A549 (cell line): ENCODE data around the gene NSUN4. TPM values are rescaled to one million over a fixed set of nuclear protein-coding genes. Genes with fewer than 3 reads are reported as not detected.

Experiments
- ATAC-seq, 2 experiments: fragments of 200-7000 bp in 1 of 2; fragments of >200 bp in 1 of 2; cut with Nextera tagmentation in 1 of 2; cut with Tn5 transposase in 1 of 2; 3 replicates each; pipeline versions ENCODE4 v1.8.0 to v1.9.1; 2018 to 2020; ENCODE audit warnings: mild to moderate bottlenecking in 1 of 2, moderate library complexity in 1 of 2
- CTCF ChIA-PET: fragments of 300-600 bp; sonication (Branson Sonifier 250); formaldehyde crosslinking; extraction: SDS; loops from one replicate; lab custom pipeline; 2021; ENCODE audit warnings: antibody characterized with exemption, inconsistent platforms; lab: Yijun Ruan, JAX
- POLR2A ChIA-PET: fragments of 350-600 bp; formaldehyde crosslinking; extraction: SDS; loops from one replicate; lab custom pipeline; 2021; ENCODE audit warnings: antibody characterized with exemption, inconsistent platforms; lab: Yijun Ruan, JAX
- DNase-seq, 2 experiments: peaks; one replicate each; pipeline versions ENCODE4 v3.0.0 to v3.0.0-alpha.2; 2011 to 2016; ENCODE audit warnings: low read depth in 1 of 2, low spot score in 1 of 2
- FAIRE-seq: peaks from 2 replicates; lab custom pipeline; 2011; peaks lifted over from hg19 to GRCh38; lab: Jason Lieb, UNC
- H3K27ac ChIP-seq, 2 experiments: fragments of >200 bp; sonication (Bioruptor Twin); formaldehyde crosslinking; 3 replicates each; pipeline ENCODE4 v1.5.1; 2016 to 2017
- H3K4me1 ChIP-seq: fragments of >200 bp; sonication (Bioruptor Twin); formaldehyde crosslinking; 3 replicates; pipeline ENCODE4 v1.6.1; 2016
- H3K4me2 ChIP-seq: fragments of >200 bp; sonication (Bioruptor Twin); formaldehyde crosslinking; 3 replicates; pipeline ENCODE4 v1.6.1; 2016
- H3K4me3 ChIP-seq: fragments of >200 bp; sonication (Bioruptor Twin); formaldehyde crosslinking; 3 replicates; pipeline ENCODE4 v1.5.1; 2016
- H3K9me3 ChIP-seq: fragments of >200 bp; sonication (Bioruptor Twin); formaldehyde crosslinking; 3 replicates; pipeline ENCODE4 v1.6.1; 2016
- BCL3 ChIP-seq: fragments of >200 bp; sonication (Bioruptor Twin); formaldehyde crosslinking; IDR thresholded peaks from 3 replicates; pipeline ENCODE4 v1.6.1; 2016
- CEBPB ChIP-seq, 2 experiments: fragments of >200 bp in 1 of 2; sonication (Bioruptor Twin) in 1 of 2; formaldehyde crosslinking in 1 of 2; IDR thresholded peaks; 2 replicates each; pipeline ENCODE4 v1.6.1; 2012 to 2016
- CHD4 ChIP-seq: fragments of 200-600 bp; sonication (generic); IDR thresholded peaks from 2 replicates; pipeline ENCODE4 v1.6.1; 2016; ENCODE audit warnings: antibody characterized with exemption, mild to moderate bottlenecking, borderline replicate concordance
- ELK1 ChIP-seq: fragments of 150-350 bp; IDR thresholded peaks from 2 replicates; pipeline ENCODE4 v1.6.1; 2014; ENCODE audit warnings: low read depth, mild to moderate bottlenecking, low read length
- FOSL2 ChIP-seq, 2 experiments: fragments of 450-650 bp in 1 of 2; fragments of >200 bp in 1 of 2; sonication (Bioruptor Twin) in 1 of 2; formaldehyde crosslinking; IDR thresholded peaks; 2 replicates each; pipeline versions ENCODE4 v1.5.0 to v1.6.1; 2016 to 2020; ENCODE audit warnings: mild to moderate bottlenecking in 1 of 2, moderate library complexity in 1 of 2
- GATA3 ChIP-seq: IDR thresholded peaks from 2 replicates; pipeline ENCODE4 v1.6.1; 2012; ENCODE audit warnings: borderline replicate concordance
- HOXB13 ChIP-seq: fragments of 250-450 bp; sonication (Bioruptor Pico); IDR thresholded peaks from 2 replicates; pipeline ENCODE4 v1.5.0; 2020; ENCODE audit warnings: low read depth, mild to moderate bottlenecking, moderate library complexity
- JUN ChIP-seq, 2 experiments: fragments of >200 bp; sonication (Bioruptor Twin); formaldehyde crosslinking; IDR thresholded peaks; 2 replicates in 1 of 2; 3 replicates in 1 of 2; pipeline ENCODE4 v1.6.1; 2016 to 2017
- KDM1A ChIP-seq: fragments of 200-600 bp; sonication (generic); IDR thresholded peaks from 2 replicates; pipeline ENCODE4 v1.6.1; 2016; ENCODE audit warnings: low read depth, mild to moderate bottlenecking
- KDM5A ChIP-seq: fragments of 200-600 bp; sonication (generic); IDR thresholded peaks from 2 replicates; pipeline ENCODE4 v1.6.1; 2016; ENCODE audit warnings: antibody characterized with exemption, mild to moderate bottlenecking
- MAFK ChIP-seq: fragments of 450-650 bp; IDR thresholded peaks from 2 replicates; pipeline ENCODE4 v1.6.1; 2014; ENCODE audit not compliant: partially characterized antibody
- MYC ChIP-seq: IDR thresholded peaks from 2 replicates; pipeline ENCODE4 v1.6.1; 2012; ENCODE audit warnings: mild to moderate bottlenecking, inconsistent platforms, low read length, improper control_type of control experiment, borderline replicate concordance
- NFE2L2 ChIP-seq: fragments of 150-350 bp; conservative IDR thresholded peaks from 2 replicates; pipeline ENCODE4 v1.6.1; 2014; ENCODE audit warnings: low read length
- PHF8 ChIP-seq: fragments of 200-600 bp; sonication (generic); IDR thresholded peaks from 2 replicates; pipeline ENCODE4 v1.6.1; 2016; ENCODE audit warnings: low read depth, mild to moderate bottlenecking, antibody characterized with exemption, moderate library complexity, borderline replicate concordance
- POLR2AphosphoS2 ChIP-seq: conservative IDR thresholded peaks from 2 replicates; pipeline ENCODE4 v1.6.1; 2012; ENCODE audit warnings: low read length, improper control_type of control experiment, inconsistent platforms
- RCOR1 ChIP-seq: fragments of 150-350 bp; IDR thresholded peaks from 2 replicates; pipeline ENCODE4 v1.6.1; 2014; ENCODE audit warnings: antibody characterized with exemption, low read length, low read depth
- TP53 ChIP-seq: fragments of 250-450 bp; sonication (Bioruptor Pico); IDR thresholded peaks from 2 replicates; pipeline ENCODE4 v1.5.0; 2021; ENCODE audit warnings: mild to moderate bottlenecking, moderate library complexity
- ZC3H11A ChIP-seq: fragments of 450-650 bp; IDR thresholded peaks from 2 replicates; pipeline ENCODE4 v1.6.1; 2014; ENCODE audit warnings: antibody characterized with exemption, mild to moderate bottlenecking
- ZFP36 ChIP-seq: fragments of 450-650 bp; IDR thresholded peaks from 2 replicates; pipeline ENCODE4 v1.6.1; 2014; ENCODE audit warnings: borderline replicate concordance; ENCODE audit not compliant: partially characterized antibody
- ZNF302 ChIP-seq: fragments of 250-450 bp; sonication (Bioruptor Pico); IDR thresholded peaks from 2 replicates; pipeline ENCODE4 v1.9.0; 2021; ENCODE audit warnings: inconsistent platforms, mild to moderate bottlenecking, moderate library complexity
- WGBS: methylation state at CpG from one replicate; pipeline ENCODE4 v1.1.6; 2017; ENCODE audit errors: missing lambda C conversion rate; 5-methylcytosine and 5-hydroxymethylcytosine counted together
- polyA plus RNA-seq, 4 experiments: library from polyadenylated mRNA; depleted of rRNA in 3 of 4; stranded (reverse); fragments of >200 nt; fragmentation: RNase III in 1 of 4; extraction: RNeasy Plus Mini Kit Qiagen cat#74134 plus additional on column Dnase treatment in 1 of 4; gene quantifications; 2 replicates in 3 of 4; 3 replicates in 1 of 4; pipeline ENCODE4 v1.2.3, GENCODE V29; 2011 to 2017
- TF ChIP-seq, protein P1 (sequence below): fragments of 250-450 bp; sonication (Bioruptor Pico); IDR thresholded peaks from 2 replicates; pipeline ENCODE4 v1.5.0; 2021; ENCODE audit warnings: mild to moderate bottlenecking, moderate library complexity, borderline replicate concordance
- TF ChIP-seq, protein P2 (sequence below): IDR thresholded peaks from 2 replicates; pipeline ENCODE4 v1.6.1; 2012

Gene NSUN4
- polyA plus RNA-seq, 2 of the 4 experiments (the other 2 are of a cell fraction) = 11.7 to 23.3 TPM

DNA sequence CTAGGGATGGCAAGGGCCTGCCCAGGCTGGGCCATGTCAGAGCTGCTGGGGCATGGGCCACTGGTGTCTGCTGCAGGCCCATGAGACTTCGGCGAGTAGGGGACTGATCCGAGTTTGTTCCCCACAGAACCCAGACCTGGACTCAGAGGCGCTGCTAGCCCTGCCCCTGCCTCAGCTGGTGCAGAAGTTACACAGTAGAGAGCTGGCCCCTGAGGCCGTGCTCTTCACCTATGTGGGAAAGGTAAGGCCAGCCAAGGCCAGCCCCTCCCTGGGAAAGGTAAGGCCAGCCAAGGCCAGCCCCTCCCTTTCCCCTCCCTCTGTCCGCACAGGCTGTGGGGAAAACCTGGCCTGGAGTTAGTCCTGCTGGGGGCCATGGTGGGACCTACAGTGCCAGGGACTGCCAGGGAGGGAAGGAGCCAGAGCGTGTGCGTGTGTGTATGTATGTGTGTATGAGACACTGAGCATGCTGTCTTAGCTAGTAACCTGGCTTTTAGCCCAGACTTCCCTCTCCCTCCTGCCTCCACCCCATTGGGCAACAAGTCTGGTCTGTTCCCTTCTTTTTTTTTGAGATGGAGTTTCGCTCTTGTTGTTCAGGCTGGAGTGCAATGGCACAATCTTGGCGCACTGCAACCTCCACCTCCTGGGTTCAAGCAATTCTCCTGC is 61.5 kb downstream of the NSUN4 start:
- POLR2A ChIA-PET = no interaction called here
- ATAC-seq (peak; percentile 44 to 58), DNase-seq (peak in 1 of 2 experiments; percentile 31), FAIRE-seq (no peak)
- TF ChIP-seq ZNF302 = no peak
- no peak for TF ChIP-seq NFE2L2
- TF ChIP-seq KDM5A = no peak
- peaks cover 8% of the 10 kb centered on the region for H3K4me1 ChIP-seq
- CTCF ChIA-PET = interaction anchor here (0.6 to 1.1 kb wide), 5 partner anchors 54 to 125 kb away, joined by 3 to 5 read pairs (median 4); partner anchors contain the start of gene DMBX1
- H3K27ac ChIP-seq = peak overlapping the region in 1 of 2 experiments; percentile 48; a peak in 2 of 6 replicates
- H3K4me3 ChIP-seq = no peak overlapping the region
- peak overlapping the region; percentile 28; the same call in 1 of the 3 replicates for H3K4me2 ChIP-seq
- no peaks in the 10 kb centered on the region for H3K9me3 ChIP-seq
- WGBS = 91% methylated on average over 4 of the region's 10 CpGs

DNA sequence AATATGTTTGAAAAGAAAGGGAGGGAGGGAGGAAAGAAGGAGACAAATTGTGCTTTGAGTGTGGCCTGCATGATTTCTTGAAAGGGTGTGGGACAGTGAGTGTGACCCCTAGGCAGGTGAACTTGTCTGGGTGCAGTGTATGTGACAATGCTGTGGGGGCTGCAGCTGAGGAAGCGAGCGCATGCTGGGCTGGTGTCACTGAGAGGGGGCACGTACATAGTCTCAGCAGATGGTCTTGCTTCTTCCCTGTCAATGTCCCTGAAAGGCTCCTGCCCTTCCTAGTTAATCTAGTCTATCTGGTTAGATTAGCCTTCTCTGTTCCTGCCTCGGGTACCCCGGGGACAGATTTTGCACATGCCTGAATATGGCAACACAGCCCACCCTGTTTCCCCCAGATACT is 63.3 kb downstream of the NSUN4 start:
- H3K4me3 ChIP-seq = no peak overlapping the region
- no peaks in the 10 kb centered on the region for H3K9me3 ChIP-seq
- POLR2A ChIA-PET = no interaction called here
- FAIRE-seq (no peak), DNase-seq (no peak), ATAC-seq (no peak)
- no peak overlapping the region for H3K4me2 ChIP-seq
- CTCF ChIA-PET = interaction anchor here (0.6 to 7.1 kb wide), 6 partner anchors 15 to 124 kb away, joined by 3 to 49 read pairs (median 4); no protein-coding TSS in a partner anchor
- peaks cover 8% of the 10 kb centered on the region for H3K4me1 ChIP-seq
- H3K27ac ChIP-seq = no peak overlapping the region
- TF ChIP-seq NFE2L2 (no peak), GATA3 (no peak), MAFK (no peak)
- 87% methylated on average over 5 of the region's 5 CpGs for WGBS

- WGBS = 77% methylated on average over 6 of the region's 7 CpGs
- FAIRE-seq (no peak), DNase-seq (no peak), ATAC-seq (no peak)
- Histone ChIP-seq H3K4me1 (peaks cover 8% of the 10 kb centered on the region), H3K4me3 (no peak overlapping the region), H3K9me3 (no peaks in the 10 kb centered on the region), H3K4me2 (no peak overlapping the region), H3K27ac (no peak overlapping the region)
- POLR2A ChIA-PET = no interaction called here
- TF ChIP-seq HOXB13 (CRISPR knock-in tag) (no peak), ELK1 (no peak), KDM1A (no peak), PHF8 (no peak), MYC (no peak), FOSL2 (IDR thresholded peaks at IDR 0.05) (no peak), FOSL2 (CRISPR knock-in tag; IDR thresholded peaks at IDR 0.05) (no peak), BCL3 (no peak), JUN (IDR thresholded peaks at IDR 0.05) (no peak), ZNF302 (no peak), CEBPB (IDR thresholded peaks at IDR 0.05) (no peak), POLR2AphosphoS2 (no peak), CHD4 (no peak), NFE2L2 (no peak), ZC3H11A (no peak), TP53 (CRISPR knock-in tag) (no peak), RCOR1 (no peak), ZFP36 (no peak)
- TF ChIP-seq, protein P1, sequence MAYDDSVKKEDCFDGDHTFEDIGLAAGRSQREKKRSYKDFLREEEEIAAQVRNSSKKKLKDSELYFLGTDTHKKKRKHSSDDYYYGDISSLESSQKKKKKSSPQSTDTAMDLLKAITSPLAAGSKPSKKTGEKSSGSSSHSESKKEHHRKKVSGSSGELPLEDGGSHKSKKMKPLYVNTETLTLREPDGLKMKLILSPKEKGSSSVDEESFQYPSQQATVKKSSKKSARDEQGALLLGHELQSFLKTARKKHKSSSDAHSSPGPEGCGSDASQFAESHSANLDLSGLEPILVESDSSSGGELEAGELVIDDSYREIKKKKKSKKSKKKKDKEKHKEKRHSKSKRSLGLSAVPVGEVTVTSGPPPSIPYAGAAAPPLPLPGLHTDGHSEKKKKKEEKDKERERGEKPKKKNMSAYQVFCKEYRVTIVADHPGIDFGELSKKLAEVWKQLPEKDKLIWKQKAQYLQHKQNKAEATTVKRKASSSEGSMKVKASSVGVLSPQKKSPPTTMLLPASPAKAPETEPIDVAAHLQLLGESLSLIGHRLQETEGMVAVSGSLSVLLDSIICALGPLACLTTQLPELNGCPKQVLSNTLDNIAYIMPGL = no peak
- TF ChIP-seq, protein P2, sequence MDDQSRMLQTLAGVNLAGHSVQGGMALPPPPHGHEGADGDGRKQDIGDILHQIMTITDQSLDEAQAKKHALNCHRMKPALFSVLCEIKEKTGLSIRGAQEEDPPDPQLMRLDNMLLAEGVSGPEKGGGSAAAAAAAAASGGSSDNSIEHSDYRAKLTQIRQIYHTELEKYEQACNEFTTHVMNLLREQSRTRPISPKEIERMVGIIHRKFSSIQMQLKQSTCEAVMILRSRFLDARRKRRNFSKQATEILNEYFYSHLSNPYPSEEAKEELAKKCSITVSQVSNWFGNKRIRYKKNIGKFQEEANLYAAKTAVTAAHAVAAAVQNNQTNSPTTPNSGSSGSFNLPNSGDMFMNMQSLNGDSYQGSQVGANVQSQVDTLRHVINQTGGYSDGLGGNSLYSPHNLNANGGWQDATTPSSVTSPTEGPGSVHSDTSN = no peak
- CTCF ChIA-PET = interaction anchor here (0.8 to 7.1 kb wide), 8 partner anchors 15 to 124 kb away, joined by 3 to 49 read pairs (median 4); no protein-coding TSS in a partner anchor
These were observed 64.0 kb downstream of the NSUN4 start for GRCh38 chr1:46404482-46405196.
